IMR-90 (cell line): ENCODE measurements around the gene TOMM40L.

Source experiments
- CEBPB ChIP-seq: IDR thresholded peaks from 2 replicates; pipeline ENCODE4 v1.6.1; 2012; ENCODE audit warnings: low read depth, low read length, improper control_type of control experiment
- CTCF ChIP-seq: conservative IDR thresholded peaks from 2 replicates; pipeline ENCODE4 v1.5.1; 2012; ENCODE audit warnings: mild to moderate bottlenecking, low read depth, low read length, improper control_type of control experiment
- NFE2L2 ChIP-seq: fragments of 150-350 bp; IDR thresholded peaks from 2 replicates; pipeline ENCODE4 v1.6.1; 2016; ENCODE audit warnings: low read depth, mild to moderate bottlenecking, low read length
- POLR2A ChIP-seq: IDR thresholded peaks from 2 replicates; pipeline ENCODE4 v1.6.1; 2012; ENCODE audit warnings: mild to moderate bottlenecking, low read depth, low read length
- RAD21 ChIP-seq: IDR thresholded peaks from 2 replicates; pipeline ENCODE4 v1.6.1; 2012; ENCODE audit warnings: low read length, improper control_type of control experiment
- USF2 ChIP-seq: fragments of 150-350 bp; IDR thresholded peaks from 2 replicates; pipeline ENCODE4 v1.6.1; 2017; ENCODE audit warnings: mild to moderate bottlenecking, antibody characterized with exemption, low read length, low read depth

- TF ChIP-seq CTCF (no peak), POLR2A (no peak), USF2 (no peak), RAD21 (no peak), NFE2L2 (no peak), CEBPB (no peak)
These were observed 40.3 kb downstream of the TOMM40L start for GRCh38 chr1:161266202-161266601.
